HTERT RPE-1 (cell line): ENCODE results near the gene PRTFDC1.
"Not testable (repeated sequence)": the region's sequence is repeated elsewhere in the genome, so short reads cannot be mapped to it uniquely, and the experiment has no call there.

ENCODE experiments used
- in situ Hi-C: fragments of 300-500 bp; cut with MboI; formaldehyde crosslinking; loops from 4 replicates; pipeline ENCODE4 v1.14.3; 2020; ENCODE audit warnings: low sequenced_read_pairs

The PRTFDC1 gene

GRCh38 chr10:24849501-24850299, 102.7 kb downstream of the PRTFDC1 start:
- in situ Hi-C loops: no loop called here

- in situ Hi-C loops: no loop called here
These were observed 103.4 kb downstream of the PRTFDC1 start for GRCh38 chr10:24849051-24849450.

- in situ Hi-C loops: no loop called here
These were observed 104.2 kb downstream of the PRTFDC1 start for GRCh38 chr10:24848195-24848594.

GRCh38 chr10:24847112-24848070, 105.0 kb downstream of the PRTFDC1 start:
- in situ Hi-C loops: no loop called here

- in situ Hi-C loops: no loop called here
These were observed 107.7 kb downstream of the PRTFDC1 start for GRCh38 chr10:24844742-24845141.

- in situ Hi-C loops: no loop called here
These were observed 109.2 kb downstream of the PRTFDC1 start for GRCh38 chr10:24843256-24843655.

GRCh38 chr10:24842856-24843255, 109.5 kb downstream of the PRTFDC1 start:
- in situ Hi-C loops: no loop called here

- in situ Hi-C loops: no loop called here
These were observed 110.9 kb downstream of the PRTFDC1 start for GRCh38 chr10:24841530-24841929.

- in situ Hi-C loops: no loop called here
These were observed 111.6 kb downstream of the PRTFDC1 start for GRCh38 chr10:24840784-24841183.

- in situ Hi-C loops: not testable (repeated sequence)
These were observed 114.6 kb downstream of the PRTFDC1 start for GRCh38 chr10:24837781-24838180.

GRCh38 chr10:24834869-24835268, 117.5 kb downstream of the PRTFDC1 start:
- in situ Hi-C loops: no loop called here

- in situ Hi-C loops: no loop called here
These were observed 126.4 kb downstream of the PRTFDC1 start for GRCh38 chr10:24826009-24826408.

- in situ Hi-C loops: no loop called here
These were observed 126.9 kb downstream of the PRTFDC1 start for GRCh38 chr10:24825551-24825950.

- in situ Hi-C loops: no loop called here
These were observed 127.9 kb downstream of the PRTFDC1 start for GRCh38 chr10:24824536-24824935.

GRCh38 chr10:24824124-24824523, 128.3 kb downstream of the PRTFDC1 start:
- in situ Hi-C loops: no loop called here

GRCh38 chr10:24822590-24822989, 129.8 kb downstream of the PRTFDC1 start:
- in situ Hi-C loops: no loop called here

GRCh38 chr10:24821986-24822385, 130.4 kb downstream of the PRTFDC1 start:
- in situ Hi-C loops: no loop called here

GRCh38 chr10:24816868-24817396, 135.5 kb downstream of the PRTFDC1 start:
- in situ Hi-C loops: no loop called here

- in situ Hi-C loops: no loop called here
These were observed 137.7 kb downstream of the PRTFDC1 start for GRCh38 chr10:24814568-24815313.

GRCh38 chr10:24813856-24814255, 138.6 kb downstream of the PRTFDC1 start:
- in situ Hi-C loops: no loop called here

GRCh38 chr10:24806262-24806661, 146.1 kb downstream of the PRTFDC1 start:
- in situ Hi-C loops: no loop called here
